ENCODE results near the gene MAD1L1. TPM values are rescaled to one million over a fixed set of nuclear protein-coding genes. Genes with fewer than 3 reads are reported as not detected.
"Not testable (repeated sequence)": the region's sequence is repeated elsewhere in the genome, so short reads cannot be mapped to it uniquely, and the experiment has no call there.

Gene MAD1L1
- polyA plus RNA-seq, 6 donors from 2014 or later: 109 to 209 (median 158) TPM

DNA sequence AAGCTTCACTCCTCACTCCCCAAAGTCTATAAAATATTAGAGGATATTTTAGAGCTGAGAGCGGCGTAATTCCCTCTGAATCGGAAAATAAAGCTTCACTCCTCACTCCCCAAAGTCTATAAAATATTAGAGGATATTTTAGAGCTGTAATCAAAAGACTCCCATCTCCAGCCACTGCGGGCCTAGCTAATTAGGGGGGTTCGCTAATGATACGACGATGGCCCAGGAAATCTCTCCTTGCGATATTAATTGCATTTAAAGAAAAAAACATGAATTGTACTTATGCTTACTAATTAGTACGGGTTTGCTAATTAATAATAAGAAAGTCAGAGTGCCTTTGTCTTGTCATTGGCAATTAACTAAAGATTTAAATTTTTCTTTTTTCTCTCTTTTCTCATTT is 235.9 kb downstream of the MAD1L1 start:
- no peak overlapping the region for H3K4me3 Mint-ChIP-seq
- H3K4me1 Mint-ChIP-seq: peaks cover 13 to 33% (median 23%) of the 10 kb centered on the region in 3 donors
- no peaks in the 10 kb centered on the region for H3K9me3 Mint-ChIP-seq
- H3K36me3 Mint-ChIP-seq: no peaks in the 10 kb centered on the region
- peak overlapping the region in 2 of 6 donors; percentile 5 to 44 for H3K27ac Mint-ChIP-seq
- no peak for DNase-seq
- no peaks in the 10 kb centered on the region for H3K27me3 Mint-ChIP-seq
- no peak for ATAC-seq (ENCODE audit: low read depth in 2 of 2)

DNA sequence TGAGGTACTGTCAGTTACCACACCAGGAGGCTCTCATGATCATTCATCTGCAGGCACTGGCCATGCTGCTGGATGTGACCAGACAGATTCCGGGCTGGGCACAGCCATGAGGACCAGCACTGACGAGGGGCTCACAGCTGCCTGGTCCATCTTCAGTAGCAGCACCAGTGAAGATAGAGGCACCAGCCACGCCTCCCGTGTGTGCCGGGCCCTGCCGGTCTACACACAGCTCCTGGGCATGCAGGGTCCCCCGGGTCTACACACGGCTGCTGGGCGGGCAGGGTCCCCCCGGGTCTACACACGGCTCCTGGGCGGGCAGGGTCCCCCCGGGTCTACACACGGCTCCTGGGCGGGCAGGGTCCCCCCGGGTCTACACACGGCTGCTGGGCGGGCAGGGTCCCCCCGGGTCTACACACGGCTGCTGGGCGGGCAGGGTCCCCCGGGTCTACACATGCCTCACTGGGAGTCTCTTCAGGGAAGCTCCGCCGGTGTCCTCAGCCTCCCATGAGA is 236.8 kb downstream of the MAD1L1 start:
- not testable (repeated sequence) for H3K27me3 Mint-ChIP-seq; DNase-seq; H3K9me3 Mint-ChIP-seq; H3K4me3 Mint-ChIP-seq; H3K27ac Mint-ChIP-seq; ATAC-seq (ENCODE audit: low read depth in 2 of 2); H3K36me3 Mint-ChIP-seq
- peaks cover 13 to 33% (median 23%) of the 10 kb centered on the region in 3 donors for H3K4me1 Mint-ChIP-seq

DNA sequence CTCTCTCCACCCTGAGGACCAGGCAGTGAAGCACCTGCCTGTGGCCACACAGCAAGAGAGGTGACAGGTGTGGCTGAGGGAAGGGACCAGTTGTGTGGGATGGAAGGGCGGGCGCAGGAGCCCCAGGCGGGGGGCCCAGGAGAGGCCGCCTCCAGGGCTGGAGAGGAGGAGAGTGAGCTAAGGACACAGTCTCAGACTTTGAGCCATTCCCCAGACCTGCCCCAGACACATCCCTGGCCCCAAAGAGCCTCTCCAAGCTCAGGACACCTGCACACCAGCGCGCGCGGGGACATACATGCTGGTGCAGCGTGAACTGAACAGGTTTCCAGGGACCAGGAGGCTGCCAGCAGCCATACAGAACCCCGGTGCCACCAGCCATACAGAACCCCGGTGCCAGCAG is 237.3 kb downstream of the MAD1L1 start:
- no peak overlapping the region for H3K4me3 Mint-ChIP-seq
- H3K27me3 Mint-ChIP-seq: no peaks in the 10 kb centered on the region
- DNase-seq (no peak), ATAC-seq (ENCODE audit: low read depth in 2 of 2) (no peak)
- peak overlapping the region in 1 of 6 donors; percentile 41 for H3K27ac Mint-ChIP-seq
- H3K36me3 Mint-ChIP-seq: no peaks in the 10 kb centered on the region
- peaks cover 12 to 30% (median 21%) of the 10 kb centered on the region in 3 donors for H3K4me1 Mint-ChIP-seq
- H3K9me3 Mint-ChIP-seq: no peaks in the 10 kb centered on the region

DNA sequence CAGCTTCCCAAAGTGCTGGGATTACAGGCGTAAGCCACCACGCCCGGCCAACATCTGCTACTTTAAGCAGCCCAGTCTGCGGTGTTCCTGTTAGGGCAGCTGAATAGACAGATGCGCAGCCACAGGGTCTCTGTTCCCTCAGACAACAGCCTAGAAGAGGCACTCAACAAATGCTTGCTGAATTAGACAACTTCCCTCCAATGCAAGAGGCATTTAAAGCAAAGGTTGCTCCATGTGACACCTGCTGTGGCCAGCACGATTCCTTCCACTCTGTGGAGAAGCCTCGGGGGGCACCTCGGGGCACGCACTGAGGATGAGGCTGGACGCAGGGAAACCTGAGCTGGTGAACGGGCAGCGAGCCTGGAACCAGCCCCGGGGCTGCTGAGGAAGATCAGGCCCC is 237.8 kb downstream of the MAD1L1 start:
- no peaks in the 10 kb centered on the region for H3K27me3 Mint-ChIP-seq
- H3K27ac Mint-ChIP-seq: peak overlapping the region in 1 of 6 donors; percentile 41
- H3K9me3 Mint-ChIP-seq: no peaks in the 10 kb centered on the region
- peaks cover 7 to 25% (median 16%) of the 10 kb centered on the region in 3 donors for H3K4me1 Mint-ChIP-seq
- no peak for DNase-seq
- no peak for ATAC-seq (ENCODE audit: low read depth in 2 of 2)
- H3K4me3 Mint-ChIP-seq: no peak overlapping the region
- H3K36me3 Mint-ChIP-seq: no peaks in the 10 kb centered on the region

DNA sequence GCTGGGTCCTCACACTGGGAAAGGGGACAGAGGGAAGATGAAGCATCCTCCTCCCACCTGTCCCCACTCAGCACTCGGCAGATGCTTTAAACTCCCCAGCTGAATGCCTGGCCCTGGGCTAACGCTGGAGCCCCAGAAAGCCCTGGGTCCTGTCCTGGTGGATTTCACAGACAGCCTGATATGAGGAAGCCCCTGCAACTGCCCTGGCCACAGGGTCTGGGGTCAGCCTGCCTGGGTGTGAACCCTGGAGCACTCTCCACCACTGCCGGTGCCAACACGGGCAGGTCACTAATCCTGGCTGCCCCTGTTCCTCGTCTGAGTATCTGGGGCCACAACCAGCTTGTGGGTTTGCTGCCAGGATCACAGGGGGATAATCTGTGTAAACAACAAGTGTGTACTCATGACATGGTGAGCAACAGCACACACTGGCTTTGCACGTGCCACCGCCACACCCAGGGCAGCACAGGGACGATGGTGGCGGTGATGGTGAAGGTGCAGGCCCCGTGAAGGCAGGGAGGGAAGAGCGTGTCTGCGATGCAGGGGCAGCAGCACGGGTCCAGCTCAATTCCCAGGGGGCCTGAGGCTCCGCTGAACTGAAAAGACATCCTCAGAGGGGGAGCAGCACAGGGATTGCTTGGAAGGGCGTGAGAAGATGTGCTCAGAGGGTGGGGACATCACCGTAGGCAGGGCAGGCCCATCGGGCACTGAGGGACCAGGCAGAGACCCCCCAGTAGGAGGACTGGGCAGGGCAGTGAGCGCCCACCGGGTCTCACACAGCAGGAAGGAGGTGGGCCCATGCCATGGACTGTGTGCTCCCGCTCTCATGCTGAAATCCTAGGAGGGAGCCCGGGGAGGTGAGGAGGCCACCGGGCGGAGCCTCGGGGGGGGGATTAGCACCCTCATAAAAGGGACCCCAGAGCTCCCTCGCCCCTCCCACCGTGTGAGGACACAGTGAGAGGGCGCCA is 238.7 kb downstream of the MAD1L1 start:
- Mint-ChIP-seq H3K27me3 (no peaks in the 10 kb centered on the region), H3K36me3 (no peaks in the 10 kb centered on the region), H3K27ac (peak overlapping the region; percentile 61 to 97 (median 70)), H3K4me3 (no peak overlapping the region), H3K9me3 (no peaks in the 10 kb centered on the region), H3K4me1 (peaks cover 6 to 17% (median 7%) of the 10 kb centered on the region in 3 donors)
- ATAC-seq (ENCODE audit: low read depth in 2 of 2) (no peak), DNase-seq (no peak)

DNA sequence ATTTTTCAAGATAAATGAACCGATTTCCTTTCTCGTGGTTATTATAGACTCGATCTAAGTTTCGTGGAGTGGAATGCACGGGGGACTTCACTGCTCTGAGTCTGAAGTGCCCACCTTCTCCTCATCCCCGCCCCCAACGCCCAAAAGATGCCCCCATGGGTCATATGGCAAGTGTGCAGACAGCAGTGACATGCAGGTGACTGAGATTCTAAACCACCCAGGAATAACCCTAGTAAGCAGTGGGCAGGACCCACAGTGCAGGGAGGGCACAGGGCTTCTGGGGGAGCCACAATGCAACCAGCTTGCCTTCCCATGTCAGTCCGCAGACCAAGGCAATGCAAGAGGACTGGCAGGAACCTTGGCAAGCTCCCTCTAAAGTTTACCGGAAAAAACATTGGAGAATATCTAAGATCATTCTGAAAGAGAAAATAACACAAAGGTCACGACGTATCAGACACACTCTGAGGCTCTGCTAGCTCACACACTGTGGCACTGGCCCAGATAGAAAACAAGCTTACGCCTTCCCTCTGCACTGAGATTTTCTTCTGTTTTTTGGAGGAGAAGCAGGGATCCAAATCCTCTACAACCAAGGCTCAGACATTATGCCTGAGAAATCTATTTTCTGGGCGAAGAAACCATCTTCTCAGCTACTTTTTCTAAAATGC is 239.6 kb downstream of the MAD1L1 start:
- ATAC-seq (ENCODE audit: low read depth in 2 of 2) (no peak), DNase-seq (no peak)

DNA sequence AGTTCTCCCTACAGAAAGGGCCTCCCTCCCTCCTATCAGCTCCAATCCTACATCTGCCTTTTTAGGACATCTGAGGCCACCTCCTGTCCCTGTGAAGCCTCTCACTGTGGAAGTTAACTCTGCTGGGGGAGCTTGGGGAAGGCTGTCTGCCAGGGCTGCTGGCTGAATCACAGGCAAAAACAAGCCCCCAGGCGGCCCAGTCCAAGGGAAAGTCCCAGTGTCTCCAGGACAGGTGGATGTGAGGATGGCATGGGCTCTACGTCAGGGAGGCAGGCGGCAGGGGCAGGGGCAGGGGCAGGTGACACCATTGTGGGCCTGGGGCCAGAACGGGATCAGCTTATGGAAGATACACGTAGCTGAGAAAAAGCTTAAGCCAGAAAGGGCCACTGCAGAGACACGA is 240.2 kb downstream of the MAD1L1 start:
- Mint-ChIP-seq H3K9me3 (no peaks in the 10 kb centered on the region), H3K36me3 (no peaks in the 10 kb centered on the region), H3K4me1 (peaks cover 6 to 14% (median 8%) of the 10 kb centered on the region in 3 donors), H3K27ac (peak overlapping the region in 3 of 6 donors; percentile 27 to 78 (median 61)), H3K4me3 (no peak overlapping the region), H3K27me3 (no peaks in the 10 kb centered on the region)
- DNase-seq (no peak), ATAC-seq (ENCODE audit: low read depth in 2 of 2) (no peak)

More for the DNA sequence above, 239.6 kb downstream of the MAD1L1 start:
- Mint-ChIP-seq H3K4me1 (peaks cover 5 to 14% (median 6%) of the 10 kb centered on the region in 3 donors), H3K36me3 (no peaks in the 10 kb centered on the region), H3K27ac (peak overlapping the region in 5 of 6 donors; percentile 52 to 71 (median 63)), H3K9me3 (no peaks in the 10 kb centered on the region), H3K27me3 (no peaks in the 10 kb centered on the region), H3K4me3 (no peak overlapping the region)

DNA sequence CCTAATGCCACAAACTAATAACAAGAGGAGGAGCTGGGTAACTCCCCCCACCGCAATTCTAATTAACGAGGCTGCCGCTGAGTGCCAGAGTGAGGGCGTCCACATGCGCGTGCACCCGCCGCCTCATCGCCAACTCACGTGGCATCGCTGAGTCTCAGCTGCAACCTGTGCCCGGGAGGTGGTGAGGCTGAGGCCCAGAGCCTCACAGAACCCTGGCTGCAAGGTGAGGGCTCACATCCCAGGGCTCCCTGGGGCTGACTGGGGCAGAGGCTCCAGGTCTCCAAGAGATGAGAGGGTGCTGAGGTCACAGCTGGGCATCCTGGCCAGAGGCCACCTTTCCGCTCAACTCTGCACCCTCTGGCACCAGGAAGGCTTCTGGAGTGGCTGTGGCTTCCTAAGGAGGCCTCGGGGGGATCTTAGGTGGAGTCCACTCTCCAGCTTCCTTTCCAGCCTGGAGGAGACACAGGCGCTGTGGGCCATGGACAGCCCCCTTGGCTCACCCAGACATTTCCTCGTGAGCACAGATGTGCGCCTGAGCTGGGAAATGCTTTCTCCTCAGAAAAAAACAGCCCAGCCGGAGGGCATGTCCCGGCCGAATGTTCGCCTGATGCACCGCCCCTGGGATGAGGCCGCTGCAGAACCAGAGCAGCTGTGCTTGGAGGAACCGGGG is 242.6 kb downstream of the MAD1L1 start:
- no peak for DNase-seq
- Mint-ChIP-seq H3K4me3 (no peak overlapping the region), H3K4me1 (peaks cover 6 to 14% (median 12%) of the 10 kb centered on the region in 3 donors), H3K27ac (no peak overlapping the region), H3K36me3 (peaks cover 0 to 8% of the 10 kb centered on the region in 2 donors), H3K27me3 (no peaks in the 10 kb centered on the region), H3K9me3 (no peaks in the 10 kb centered on the region)
- no peak for ATAC-seq (ENCODE audit: low read depth in 2 of 2)

DNA sequence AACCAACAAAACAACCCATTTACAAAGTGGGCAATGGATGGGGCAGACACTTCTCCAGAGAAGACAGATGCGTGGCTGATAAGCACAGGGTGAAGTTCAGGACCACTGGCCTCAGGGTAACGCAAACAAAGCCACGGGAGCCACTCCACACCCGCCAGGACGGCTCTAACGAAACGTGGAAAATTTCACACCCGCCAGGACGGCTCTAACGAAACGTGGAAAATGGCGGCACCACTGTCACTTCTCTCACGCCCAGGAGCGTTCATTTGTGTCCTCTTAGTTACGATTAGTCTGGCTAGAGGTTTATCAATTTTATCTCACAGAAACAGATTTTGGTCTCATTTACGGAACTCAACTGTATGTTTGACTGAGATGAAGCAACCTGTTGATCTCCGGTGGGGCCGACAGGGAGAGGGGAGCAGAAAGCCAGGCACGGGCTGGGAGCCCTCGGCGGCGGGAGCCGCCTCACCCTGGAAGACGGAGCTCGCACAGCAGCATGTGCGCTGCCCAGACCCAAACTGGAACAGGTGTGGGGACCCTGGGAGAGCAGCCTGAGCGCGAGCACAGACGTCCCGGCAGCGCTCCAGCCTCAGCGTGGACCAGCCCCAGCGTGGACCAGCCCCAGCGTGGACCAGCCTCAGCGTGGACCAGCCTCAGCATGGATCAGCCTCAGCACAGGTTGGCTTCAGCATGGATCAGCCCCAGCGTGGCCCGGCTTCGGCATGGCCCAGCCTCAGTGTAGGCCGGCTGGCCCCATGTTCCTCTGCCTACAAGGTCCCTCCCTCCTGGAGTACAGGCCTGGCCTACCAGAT is 243.5 kb downstream of the MAD1L1 start:
- peaks cover 0 to 8% of the 10 kb centered on the region in 2 donors for H3K36me3 Mint-ChIP-seq
- no peak overlapping the region for H3K4me3 Mint-ChIP-seq
- H3K27ac Mint-ChIP-seq: no peak overlapping the region
- H3K9me3 Mint-ChIP-seq: no peaks in the 10 kb centered on the region
- ATAC-seq (ENCODE audit: low read depth in 2 of 2) (no peak), DNase-seq (no peak)
- peaks cover 6 to 11% (median 11%) of the 10 kb centered on the region in 3 donors for H3K4me1 Mint-ChIP-seq
- H3K27me3 Mint-ChIP-seq: no peaks in the 10 kb centered on the region

DNA sequence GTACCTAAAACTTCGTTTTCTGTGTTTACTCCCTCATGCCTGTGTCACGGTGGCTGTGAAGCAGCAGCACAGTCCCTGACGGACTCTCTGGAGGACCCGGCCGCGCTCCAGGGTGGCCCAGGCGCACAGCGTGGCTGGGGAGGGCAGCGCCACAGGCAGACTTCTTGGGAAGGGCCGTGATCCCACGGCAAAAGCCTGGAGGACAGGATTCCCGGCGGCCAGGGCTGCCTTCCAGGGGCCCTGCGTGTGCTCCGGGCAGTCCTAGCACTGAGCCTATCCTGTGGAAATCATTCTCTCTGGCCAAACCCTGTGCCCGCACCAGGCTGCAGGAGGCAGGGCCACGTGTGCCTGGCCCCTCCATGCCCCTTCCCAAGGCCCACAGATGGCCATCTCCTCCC is 244.2 kb downstream of the MAD1L1 start:
- H3K27me3 Mint-ChIP-seq: no peaks in the 10 kb centered on the region
- H3K27ac Mint-ChIP-seq: no peak overlapping the region
- no peak overlapping the region for H3K4me3 Mint-ChIP-seq
- DNase-seq (no peak), ATAC-seq (ENCODE audit: low read depth in 2 of 2) (no peak)
- no peaks in the 10 kb centered on the region for H3K9me3 Mint-ChIP-seq
- peaks cover 3 to 7% (median 5%) of the 10 kb centered on the region in 3 donors for H3K4me1 Mint-ChIP-seq
- peaks cover 0 to 8% of the 10 kb centered on the region in 2 donors for H3K36me3 Mint-ChIP-seq

DNA sequence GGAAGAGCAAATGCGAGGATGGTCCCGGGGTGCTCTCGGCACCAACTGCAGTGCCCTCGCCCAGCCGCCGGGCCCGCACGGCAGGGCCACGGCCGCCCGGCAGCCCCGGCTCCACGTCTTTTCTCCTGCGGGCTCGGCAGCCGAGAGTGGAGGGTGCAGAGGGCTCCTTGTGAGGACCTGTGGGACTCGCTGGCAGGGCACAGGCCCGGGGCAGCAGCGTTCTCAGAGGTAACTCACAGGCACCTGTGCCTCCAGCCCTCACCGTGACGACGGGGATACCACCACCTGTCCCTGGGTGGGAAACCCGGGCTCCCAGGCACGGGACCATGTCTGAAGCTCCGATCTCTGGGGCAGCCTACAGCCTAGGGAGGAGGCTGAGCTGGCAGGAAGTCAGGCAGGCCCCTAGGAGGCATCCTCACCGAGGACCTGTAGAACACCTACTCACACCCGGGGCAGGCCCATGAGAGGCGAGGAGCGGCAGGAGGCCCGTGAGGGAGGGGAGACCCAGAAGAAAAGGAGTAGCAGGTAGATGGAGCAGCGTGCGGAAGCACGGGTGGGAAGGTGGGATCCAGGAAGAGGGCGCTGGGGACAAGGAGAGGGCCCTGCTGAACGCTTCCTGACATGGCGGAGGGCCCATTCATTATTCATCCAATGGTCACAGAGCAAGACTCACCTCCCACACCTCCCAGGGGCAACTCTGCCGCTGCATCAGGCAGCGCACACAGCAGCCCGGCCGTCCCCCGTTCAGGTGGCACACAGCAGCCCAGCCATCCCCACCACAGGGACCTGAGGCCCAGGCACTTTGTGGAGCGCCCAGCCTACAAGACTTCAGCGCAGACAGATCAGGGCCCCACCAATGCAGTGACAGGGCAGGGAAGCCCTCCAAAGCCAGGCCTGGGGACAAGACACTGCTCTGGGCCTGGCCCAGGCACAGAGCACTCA is 244.9 kb downstream of the MAD1L1 start:
- Mint-ChIP-seq H3K4me1 (peaks cover under 1 to 7% (median 1%) of the 10 kb centered on the region in 3 donors), H3K4me3 (no peak overlapping the region), H3K9me3 (no peaks in the 10 kb centered on the region), H3K27ac (no peak overlapping the region), H3K27me3 (no peaks in the 10 kb centered on the region), H3K36me3 (peaks cover 0 to 8% of the 10 kb centered on the region in 2 donors)
- ATAC-seq (ENCODE audit: low read depth in 2 of 2) (no peak), DNase-seq (no peak)

DNA sequence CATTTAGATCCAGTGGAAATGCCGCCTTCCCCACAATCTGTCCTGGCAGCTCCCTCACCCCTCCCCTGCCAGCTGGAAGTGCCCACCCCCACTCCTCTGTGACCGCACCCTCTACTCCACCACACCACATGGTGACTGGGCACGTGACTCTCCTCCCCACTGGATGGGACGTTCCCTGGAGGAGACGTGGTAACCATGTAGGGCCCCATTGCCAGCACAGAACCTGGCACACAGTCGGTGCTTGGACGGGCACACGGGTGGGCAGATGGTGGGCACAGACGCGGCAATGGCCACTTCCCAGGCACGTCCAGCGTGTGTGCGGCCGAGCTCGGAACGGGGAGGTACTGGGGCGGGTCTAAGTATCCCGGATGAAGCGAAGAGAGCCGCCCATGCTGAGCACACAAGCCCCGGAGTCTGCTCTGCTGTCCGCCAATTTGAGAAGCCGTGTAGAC is 245.6 kb downstream of the MAD1L1 start:
- Mint-ChIP-seq H3K27me3 (no peaks in the 10 kb centered on the region), H3K27ac (peak overlapping the region in 1 of 6 donors; percentile 34), H3K36me3 (peaks cover 0 to 8% of the 10 kb centered on the region in 2 donors), H3K9me3 (no peaks in the 10 kb centered on the region), H3K4me1 (peaks cover 0 to 7% (median 5%) of the 10 kb centered on the region in 3 donors), H3K4me3 (no peak overlapping the region)
- ATAC-seq (ENCODE audit: low read depth in 2 of 2) (no peak), DNase-seq (no peak)

Data from naive B cell (primary cell).